HEK293 (cell line): Measurements from ENCODE around the gene S100A13.
A peak's percentile ranks its signal among the peaks of the same experiment; 100 is the strongest.

Experiments
- CTCF ChIA-PET: fragments of 350-600 bp; formaldehyde crosslinking; extraction: SDS; loops from one replicate; lab custom pipeline; 2021; ENCODE audit warnings: antibody characterized with exemption; lab: Yijun Ruan, JAX
- POLR2A ChIA-PET: fragments of 300-600 bp; formaldehyde crosslinking; extraction: SDS; loops from one replicate; lab custom pipeline; 2020; ENCODE audit warnings: antibody characterized with exemption, inconsistent platforms; lab: Yijun Ruan, JAX
- H3K27ac ChIP-seq: fragments of 200-500 bp; sonication (Bioruptor generic); 2 replicates; pipeline ENCODE4 v1.5.1; 2014; ENCODE audit warnings: low read depth, low read length, control low read depth, inconsistent platforms; ENCODE audit errors: extremely low read depth
- H3K36me3 ChIP-seq, 2 experiments: fragments of 200-500 bp in 1 of 2; sonication (Bioruptor generic) in 1 of 2; 1 replicate in 1 of 2; 2 replicates in 1 of 2; pipeline ENCODE4 v1.5.1; 2014 to 2017; ENCODE audit warnings: inconsistent platforms in 2 of 2, low read length in 2 of 2; ENCODE audit not compliant: control insufficient read depth in 2 of 2, insufficient read depth in 1 of 2
- H3K4me1 ChIP-seq: fragments of 200-500 bp; sonication (Bioruptor generic); 2 replicates; pipeline ENCODE4 v1.5.1; 2014; ENCODE audit warnings: mild to moderate bottlenecking, low read length, inconsistent platforms; ENCODE audit not compliant: control insufficient read depth, insufficient read depth
- H3K4me3 ChIP-seq: 2 replicates; pipeline ENCODE4 v1.5.1; 2011; ENCODE audit warnings: low read depth, mild to moderate bottlenecking, control low read depth, low read length, moderate library complexity
- H3K9me3 ChIP-seq: fragments of 200-500 bp; sonication (Bioruptor generic); 2 replicates; pipeline ENCODE4 v1.5.1; 2014; ENCODE audit warnings: low read depth, low read length, inconsistent platforms; ENCODE audit not compliant: control insufficient read depth, insufficient read depth
- BCL11B ChIP-seq: fragments of 450-650 bp; formaldehyde crosslinking; IDR thresholded peaks from 2 replicates; pipeline ENCODE4 v1.5.1; 2016; ENCODE audit warnings: low read depth, missing biosample characterization, missing genetic modification characterization
- EGR2 ChIP-seq: fragments of 450-650 bp; formaldehyde crosslinking; IDR thresholded peaks from 2 replicates; pipeline ENCODE4 v1.5.1; 2016; ENCODE audit warnings: low read depth, missing biosample characterization, missing genetic modification characterization
- HOXC10 ChIP-seq: sonication (generic); formaldehyde crosslinking; IDR thresholded peaks from 2 replicates; pipeline ENCODE4 v1.8.1; 2023; ENCODE audit warnings: mild to moderate bottlenecking, missing genetic modification reagents
- SCRT2 ChIP-seq: fragments of 450-650 bp; formaldehyde crosslinking; IDR thresholded peaks from 2 replicates; pipeline ENCODE4 v1.5.1; 2016; ENCODE audit warnings: missing biosample characterization, missing genetic modification characterization
- TRIM28 ChIP-seq: IDR thresholded peaks from 2 replicates; pipeline ENCODE4 v1.6.1; 2011; ENCODE audit warnings: low read length, control low read depth, borderline replicate concordance
- ZBTB17 ChIP-seq: fragments of 450-650 bp; formaldehyde crosslinking; IDR thresholded peaks from 2 replicates; pipeline ENCODE4 v1.5.1; 2016; ENCODE audit warnings: missing biosample characterization, missing genetic modification characterization
- ZFHX2 ChIP-seq: fragments of 450-650 bp; formaldehyde crosslinking; conservative IDR thresholded peaks from 2 replicates; pipeline ENCODE4 v1.5.1; 2016; ENCODE audit warnings: missing biosample characterization, missing genetic modification characterization
- ZNF26 ChIP-seq: fragments of 450-650 bp; formaldehyde crosslinking; IDR thresholded peaks from 2 replicates; pipeline ENCODE4 v1.5.1; 2016; ENCODE audit warnings: missing biosample characterization, missing genetic modification characterization
- ZNF280D ChIP-seq: fragments of 450-650 bp; formaldehyde crosslinking; IDR thresholded peaks from 2 replicates; pipeline ENCODE4 v1.5.1; 2016; ENCODE audit warnings: missing biosample characterization, missing genetic modification characterization
- ZNF366 ChIP-seq: fragments of 450-650 bp; formaldehyde crosslinking; conservative IDR thresholded peaks from 2 replicates; pipeline ENCODE4 v1.5.1; 2016; ENCODE audit warnings: missing biosample characterization, missing genetic modification characterization
- ZNF391 ChIP-seq: fragments of 450-650 bp; formaldehyde crosslinking; IDR thresholded peaks from 2 replicates; pipeline ENCODE4 v1.5.1; 2016; ENCODE audit warnings: low read depth, missing biosample characterization, missing genetic modification characterization, borderline replicate concordance
- ZNF501 ChIP-seq: fragments of 450-650 bp; formaldehyde crosslinking; IDR thresholded peaks from 2 replicates; pipeline ENCODE4 v1.5.1; 2016; ENCODE audit warnings: missing biosample characterization, missing genetic modification characterization
- ZNF596 ChIP-seq: fragments of 450-650 bp; IDR thresholded peaks from 2 replicates; pipeline ENCODE4 v1.5.0; 2018; ENCODE audit warnings: missing biosample characterization, mild to moderate bottlenecking, missing genetic modification characterization, moderate library complexity
- ZSCAN5A ChIP-seq: fragments of 450-650 bp; formaldehyde crosslinking; IDR thresholded peaks from 2 replicates; pipeline ENCODE4 v1.5.1; 2016; ENCODE audit warnings: missing biosample characterization, missing genetic modification characterization

The S100A13 gene

GRCh38 chr1:153608089-153608682, 19.1 kb downstream of the S100A13 start:
- H3K36me3 ChIP-seq = no peaks in the 10 kb centered on the region
- no peak overlapping the region for H3K4me3 ChIP-seq
- H3K27ac ChIP-seq = no peak overlapping the region
- ChIA-PET POLR2A (interaction anchor here (3.3 kb wide), 1 partner anchor 18 kb away, joined by 10 read pairs; the partner anchor contains the start of gene S100A13), CTCF (interaction anchor here (0.6 to 2.8 kb wide), 2 partner anchors 19 to 123 kb away, joined by 3 to 16 read pairs; partner anchors contain the start of genes S100A1 and S100A13)
- H3K4me1 ChIP-seq = no peaks in the 10 kb centered on the region
- no peaks in the 10 kb centered on the region for H3K9me3 ChIP-seq
- TF ChIP-seq ZNF26 (tag by site-specific recombination) (no peak), EGR2 (tag by site-specific recombination) (peak; percentile 55), ZFHX2 (tag by site-specific recombination) (peak; percentile 54; the same call in 1 of the 2 replicates), SCRT2 (tag by site-specific recombination) (peak; percentile 48; the same call in 1 of the 2 replicates)

GRCh38 chr1:153607381-153607780, 19.9 kb downstream of the S100A13 start:
- H3K9me3 ChIP-seq = no peaks in the 10 kb centered on the region
- no peaks in the 10 kb centered on the region for H3K4me1 ChIP-seq
- TF ChIP-seq TRIM28 = no peak
- no peak for TF ChIP-seq ZNF596 (tag by site-specific recombination)
- TF ChIP-seq ZNF391 (tag by site-specific recombination) = no peak
- no peak overlapping the region for H3K27ac ChIP-seq
- no peaks in the 10 kb centered on the region for H3K36me3 ChIP-seq
- CTCF ChIA-PET = interaction anchor here (2.8 kb wide), 1 partner anchor 20 kb away, joined by 16 read pairs; the partner anchor contains the start of genes S100A1 and S100A13
- POLR2A ChIA-PET = no interaction called here
- H3K4me3 ChIP-seq = no peak overlapping the region

- H3K9me3 ChIP-seq = no peaks in the 10 kb centered on the region
- TF ChIP-seq ZSCAN5A (tag by site-specific recombination) (no peak), ZNF501 (tag by site-specific recombination) (no peak)
Measured at GRCh38 chr1:153606194-153606593, 21.1 kb downstream of the S100A13 start.

GRCh38 chr1:153602749-153603148, 24.6 kb downstream of the S100A13 start:
- no peaks in the 10 kb centered on the region for H3K9me3 ChIP-seq
- CTCF ChIA-PET = interaction anchor here (0.6 kb wide), 1 partner anchor 10 kb away, joined by 3 read pairs; no protein-coding TSS in a partner anchor
- POLR2A ChIA-PET = interaction anchor here (2.0 kb wide), 1 partner anchor 31 kb away, joined by 11 read pairs; the partner anchor contains the start of gene CHTOP

More at GRCh38 chr1:153606194-153606593, 21.1 kb downstream of the S100A13 start:
- no peak overlapping the region for H3K27ac ChIP-seq
- CTCF ChIA-PET = interaction anchor here (0.7 to 2.8 kb wide), 2 partner anchors 21 to 77 kb away, joined by 6 to 16 read pairs; partner anchors contain the start of genes S100A1 and S100A13
- no peak overlapping the region for H3K4me3 ChIP-seq
- POLR2A ChIA-PET = interaction anchor here (0.8 kb wide), 1 partner anchor 27 kb away, joined by 4 read pairs; the partner anchor contains the start of gene CHTOP
- H3K36me3 ChIP-seq = no peaks in the 10 kb centered on the region
- H3K4me1 ChIP-seq = no peaks in the 10 kb centered on the region

More at GRCh38 chr1:153602749-153603148, 24.6 kb downstream of the S100A13 start:
- H3K27ac ChIP-seq = no peak overlapping the region
- no peaks in the 10 kb centered on the region for H3K4me1 ChIP-seq
- H3K36me3 ChIP-seq = no peaks in the 10 kb centered on the region
- H3K4me3 ChIP-seq = no peak overlapping the region
- TF ChIP-seq ZNF280D = no peak
- TF ChIP-seq ZBTB17 (tag by site-specific recombination) = peak; percentile 29; the same call in 1 of the 2 replicates
- no peak for TF ChIP-seq HOXC10 (CRISPR knock-in tag)
- TF ChIP-seq ZNF366 (tag by site-specific recombination) = peak; percentile 39
- TF ChIP-seq BCL11B (tag by site-specific recombination) = no peak
